ENCODE data around the gene ZACN.

Gene ZACN

DNA sequence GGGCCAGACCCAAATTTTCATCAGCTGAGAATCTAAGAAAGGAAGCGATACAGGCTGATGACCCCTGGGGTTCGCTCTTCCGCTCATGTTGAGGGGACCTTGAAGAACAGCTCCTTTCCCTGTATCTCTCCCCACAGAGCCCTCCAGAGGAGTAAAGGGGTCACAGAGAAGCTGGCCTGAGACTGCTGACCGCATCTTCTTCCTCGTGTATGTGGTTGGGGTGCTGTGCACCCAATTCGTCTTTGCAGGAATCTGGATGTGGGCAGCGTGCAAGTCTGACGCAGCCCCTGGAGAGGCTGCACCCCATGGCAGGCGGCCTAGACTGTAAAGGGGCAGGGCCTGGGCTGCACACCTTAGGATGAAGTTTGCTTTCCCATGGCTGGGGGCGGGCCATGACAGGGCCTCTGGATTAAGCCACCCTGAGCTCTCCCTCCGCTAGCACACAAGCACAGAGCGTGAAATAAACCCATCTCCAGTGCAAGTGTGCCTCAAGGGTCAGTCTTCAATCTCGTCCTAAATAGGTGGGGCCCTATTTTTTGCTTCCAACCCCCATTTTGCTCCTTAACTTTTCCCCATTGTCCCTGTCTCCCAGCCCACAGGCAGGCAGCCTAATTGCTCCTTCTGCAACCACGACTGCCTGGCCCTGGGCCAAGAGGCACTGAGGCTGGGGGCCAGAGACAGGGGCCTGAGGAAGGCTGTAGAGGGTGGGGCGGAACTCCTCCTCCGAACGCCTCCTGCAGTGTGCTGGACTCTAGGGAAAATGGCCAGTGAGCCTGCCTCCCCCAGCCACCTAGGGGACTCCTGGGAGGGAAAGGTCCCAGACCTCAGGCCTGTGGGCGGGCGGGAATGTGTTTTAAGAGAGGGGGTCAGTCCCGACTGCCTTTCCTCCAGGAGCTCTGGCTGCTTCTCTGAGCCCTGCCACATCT is 3.6 kb downstream of the ZACN start:
- TF ChIP-seq POLR2AphosphoS5 (IDR thresholded peaks at IDR 0.05; ENCODE audit: low read depth, low read length) (no peak), FOXP2 (optimal IDR thresholded peaks at IDR 0.05; ENCODE audit: borderline replicate concordance, extremely low read depth, extremely low read length, insufficient read depth) (no peak), SIN3A (IDR thresholded peaks at IDR 0.05; ENCODE audit: borderline replicate concordance, insufficient read depth, low read length) (no peak), TAF1 (IDR thresholded peaks at IDR 0.05; ENCODE audit: borderline replicate concordance, insufficient read depth, low read length) (no peak)

DNA sequence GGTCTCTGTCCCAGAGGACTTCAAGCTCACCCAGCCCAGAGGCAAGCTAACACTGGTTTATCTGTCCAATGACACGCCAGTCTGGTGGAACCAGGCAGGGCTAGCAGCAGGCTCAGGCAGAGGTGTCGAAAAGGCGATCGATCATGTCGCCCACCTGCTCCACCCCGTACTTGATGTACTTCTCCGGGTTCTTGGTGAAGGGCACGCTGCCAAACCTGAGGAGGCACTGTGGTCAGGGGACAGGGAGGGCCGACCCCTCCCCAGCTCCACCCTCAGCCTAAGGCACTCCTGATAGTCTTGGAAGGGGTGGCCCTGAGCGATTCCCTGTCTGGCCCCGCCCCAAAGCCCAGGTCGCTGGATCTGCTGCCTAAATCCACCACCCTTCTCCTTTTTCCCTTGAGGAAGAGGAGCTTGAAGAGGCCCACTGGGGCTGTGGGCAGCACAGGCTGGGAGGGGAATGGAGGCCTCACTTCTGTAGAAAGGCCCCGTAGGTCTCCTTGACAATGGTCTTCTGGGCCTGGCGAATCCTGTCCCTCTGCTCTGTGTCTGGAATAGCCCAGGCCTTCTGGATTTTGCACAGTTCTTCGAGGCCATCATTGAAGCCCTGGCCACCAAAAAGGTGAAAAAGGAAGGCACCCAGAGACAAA is 4.7 kb downstream of the ZACN start:
- TF ChIP-seq SIN3A (IDR thresholded peaks at IDR 0.05; ENCODE audit: borderline replicate concordance, insufficient read depth, low read length) (no peak), FOXP2 (optimal IDR thresholded peaks at IDR 0.05; ENCODE audit: borderline replicate concordance, extremely low read depth, extremely low read length, insufficient read depth) (no peak), POLR2AphosphoS5 (IDR thresholded peaks at IDR 0.05; ENCODE audit: low read depth, low read length) (no peak), TAF1 (IDR thresholded peaks at IDR 0.05; ENCODE audit: borderline replicate concordance, insufficient read depth, low read length) (no peak)
- TF ChIP-seq, protein P1, sequence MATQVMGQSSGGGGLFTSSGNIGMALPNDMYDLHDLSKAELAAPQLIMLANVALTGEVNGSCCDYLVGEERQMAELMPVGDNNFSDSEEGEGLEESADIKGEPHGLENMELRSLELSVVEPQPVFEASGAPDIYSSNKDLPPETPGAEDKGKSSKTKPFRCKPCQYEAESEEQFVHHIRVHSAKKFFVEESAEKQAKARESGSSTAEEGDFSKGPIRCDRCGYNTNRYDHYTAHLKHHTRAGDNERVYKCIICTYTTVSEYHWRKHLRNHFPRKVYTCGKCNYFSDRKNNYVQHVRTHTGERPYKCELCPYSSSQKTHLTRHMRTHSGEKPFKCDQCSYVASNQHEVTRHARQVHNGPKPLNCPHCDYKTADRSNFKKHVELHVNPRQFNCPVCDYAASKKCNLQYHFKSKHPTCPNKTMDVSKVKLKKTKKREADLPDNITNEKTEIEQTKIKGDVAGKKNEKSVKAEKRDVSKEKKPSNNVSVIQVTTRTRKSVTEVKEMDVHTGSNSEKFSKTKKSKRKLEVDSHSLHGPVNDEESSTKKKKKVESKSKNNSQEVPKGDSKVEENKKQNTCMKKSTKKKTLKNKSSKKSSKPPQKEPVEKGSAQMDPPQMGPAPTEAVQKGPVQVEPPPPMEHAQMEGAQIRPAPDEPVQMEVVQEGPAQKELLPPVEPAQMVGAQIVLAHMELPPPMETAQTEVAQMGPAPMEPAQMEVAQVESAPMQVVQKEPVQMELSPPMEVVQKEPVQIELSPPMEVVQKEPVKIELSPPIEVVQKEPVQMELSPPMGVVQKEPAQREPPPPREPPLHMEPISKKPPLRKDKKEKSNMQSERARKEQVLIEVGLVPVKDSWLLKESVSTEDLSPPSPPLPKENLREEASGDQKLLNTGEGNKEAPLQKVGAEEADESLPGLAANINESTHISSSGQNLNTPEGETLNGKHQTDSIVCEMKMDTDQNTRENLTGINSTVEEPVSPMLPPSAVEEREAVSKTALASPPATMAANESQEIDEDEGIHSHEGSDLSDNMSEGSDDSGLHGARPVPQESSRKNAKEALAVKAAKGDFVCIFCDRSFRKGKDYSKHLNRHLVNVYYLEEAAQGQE (IDR thresholded peaks at IDR 0.05; ENCODE audit: insufficient read depth in 1 of 2, low read depth in 2 of 2, low read length in 2 of 2), result no peak

DNA sequence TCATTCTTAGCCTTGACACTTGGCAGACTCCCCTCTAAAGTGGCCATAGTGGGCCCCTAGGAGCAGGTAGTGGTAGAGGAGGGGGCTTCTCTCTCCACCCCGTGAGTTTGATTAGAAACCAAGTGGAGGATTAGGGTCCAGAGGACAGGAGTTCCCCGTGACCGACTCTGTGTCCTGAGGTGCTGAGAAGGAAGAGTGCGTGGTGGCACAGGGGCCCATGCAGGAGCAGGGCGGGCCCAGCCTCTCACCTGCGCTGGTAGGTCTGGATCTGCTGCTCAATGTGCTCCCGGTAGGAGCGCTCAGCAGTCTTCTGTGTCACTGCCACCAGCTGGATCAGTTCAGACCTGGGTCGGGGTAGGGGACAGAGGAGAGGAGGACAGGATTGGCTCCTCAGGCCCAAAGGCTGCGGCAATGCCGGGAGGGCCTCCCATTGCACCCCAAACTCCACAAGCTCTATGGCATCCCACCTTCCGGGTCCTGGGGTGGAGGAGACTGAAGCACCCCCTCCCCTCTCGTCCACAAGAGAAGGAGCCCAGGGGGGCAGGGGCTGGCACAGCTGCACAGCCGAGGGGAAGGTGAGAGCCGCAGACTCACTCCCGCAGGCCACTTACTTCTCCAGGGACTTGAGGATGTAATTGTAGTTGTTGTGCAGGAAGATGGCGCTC is 6.2 kb downstream of the ZACN start:
- TF ChIP-seq SIN3A (IDR thresholded peaks at IDR 0.05; ENCODE audit: borderline replicate concordance, insufficient read depth, low read length), result no peak

DNA sequence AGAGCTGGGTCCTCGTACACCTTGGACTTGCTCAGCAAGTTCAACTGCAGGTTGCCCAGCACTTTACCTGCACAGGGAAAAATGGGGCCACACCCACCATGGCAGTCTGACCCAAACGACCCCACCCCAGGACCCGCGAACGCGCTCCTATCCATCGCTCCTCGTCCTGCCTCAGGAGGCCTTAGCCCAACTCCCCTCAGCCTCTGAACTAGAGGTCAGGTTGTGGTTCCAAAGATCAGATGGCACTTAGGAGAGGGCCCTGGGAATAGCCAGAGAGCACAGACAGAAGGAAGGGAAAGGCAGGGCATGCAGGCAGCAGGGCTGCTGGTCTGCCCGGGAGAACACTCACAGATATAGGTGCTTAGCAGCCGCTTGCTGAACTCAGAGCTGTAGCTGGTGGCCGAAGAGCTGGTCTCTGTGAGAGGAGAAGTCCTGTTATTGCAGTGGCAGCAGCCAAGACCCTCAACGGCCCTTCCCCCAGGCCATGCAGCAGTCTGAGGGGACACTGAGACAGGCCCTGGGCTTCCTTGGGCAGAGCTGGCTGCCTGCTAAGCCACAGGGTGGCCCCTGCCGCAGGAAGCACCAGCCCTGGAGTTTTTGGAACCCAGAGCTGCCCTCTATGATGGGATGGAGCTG is 6.9 kb downstream of the ZACN start:
- no peak for TF ChIP-seq POLR2AphosphoS5 (IDR thresholded peaks at IDR 0.05; ENCODE audit: low read depth, low read length)

DNA sequence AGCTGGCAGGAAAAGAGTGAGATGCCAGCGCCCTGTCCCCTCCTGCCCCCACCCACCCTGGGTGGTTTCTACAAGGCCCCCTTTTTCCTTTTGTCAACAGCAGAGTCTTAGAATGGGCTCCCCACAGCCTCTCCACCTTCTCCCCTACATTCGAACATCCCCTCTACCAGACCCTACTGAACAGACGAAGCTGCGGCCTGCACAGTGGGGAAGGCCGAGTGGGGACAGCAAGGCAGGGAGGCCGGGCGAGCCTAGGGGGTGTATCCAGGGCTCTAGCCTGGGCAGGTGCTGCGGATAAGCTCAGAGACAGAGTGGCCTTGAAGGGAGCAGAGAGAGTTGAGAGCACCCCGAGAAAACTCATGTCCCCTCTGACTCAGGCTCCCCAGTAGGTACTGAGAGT is 7.4 kb downstream of the ZACN start:
- TF ChIP-seq, protein P1 (IDR thresholded peaks at IDR 0.05; ENCODE audit: insufficient read depth in 1 of 2, low read depth in 2 of 2, low read length in 2 of 2), result no peak
- TF ChIP-seq TAF1 (IDR thresholded peaks at IDR 0.05; ENCODE audit: borderline replicate concordance, insufficient read depth, low read length) (no peak), SIN3A (IDR thresholded peaks at IDR 0.05; ENCODE audit: borderline replicate concordance, insufficient read depth, low read length) (no peak), POLR2AphosphoS5 (IDR thresholded peaks at IDR 0.05; ENCODE audit: low read depth, low read length) (no peak), FOXP2 (optimal IDR thresholded peaks at IDR 0.05; ENCODE audit: borderline replicate concordance, extremely low read depth, extremely low read length, insufficient read depth) (no peak)

DNA sequence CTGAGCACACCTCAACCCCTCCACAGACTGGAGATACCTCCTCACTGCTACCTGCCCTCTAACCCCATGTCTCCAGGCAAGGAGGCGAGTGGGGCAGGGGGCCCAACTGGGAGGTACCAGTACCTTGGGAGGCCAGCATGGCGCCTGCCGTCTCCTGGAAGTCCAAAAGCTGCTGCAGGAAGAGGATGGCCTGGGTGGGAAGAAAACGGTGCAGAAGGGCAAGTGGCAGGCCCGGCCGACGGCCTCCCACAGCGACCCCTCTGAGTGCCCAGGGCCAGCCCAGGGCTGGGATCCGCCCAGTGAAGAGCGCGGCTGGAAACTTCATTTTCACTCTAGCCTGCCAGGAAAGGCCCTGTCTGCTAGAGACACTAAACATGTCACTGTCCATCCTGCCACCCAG is 8.5 kb downstream of the ZACN start:
- no peak for TF ChIP-seq TAF1 (IDR thresholded peaks at IDR 0.05; ENCODE audit: borderline replicate concordance, insufficient read depth, low read length)
- no peak for TF ChIP-seq SIN3A (IDR thresholded peaks at IDR 0.05; ENCODE audit: borderline replicate concordance, insufficient read depth, low read length)
- TF ChIP-seq, protein P1 (IDR thresholded peaks at IDR 0.05; ENCODE audit: insufficient read depth in 1 of 2, low read depth in 2 of 2, low read length in 2 of 2), result no peak
- no peak for TF ChIP-seq FOXP2 (optimal IDR thresholded peaks at IDR 0.05; ENCODE audit: borderline replicate concordance, extremely low read depth, extremely low read length, insufficient read depth)
- no peak for TF ChIP-seq POLR2AphosphoS5 (IDR thresholded peaks at IDR 0.05; ENCODE audit: low read depth, low read length)
